DMS114 treated with DMSO at 0.1 percent for 48 hours (cell line): ENCODE results near the gene EPHX1.
"Not testable (repeated sequence)": the region's sequence is repeated elsewhere in the genome, so short reads cannot be mapped to it uniquely, and the experiment has no call there.

ENCODE experiments used
- DNase-seq: peaks from one replicate; lab custom pipeline; 2025; ENCODE audit not compliant: unreplicated experiment; lab: John Stamatoyannopoulos, UW

Gene EPHX1

GRCh38 chr1:225880222-225880588 lies 70.3 kb downstream of the EPHX1 start:
- no peak for DNase-seq

GRCh38 chr1:225880636-225881035 lies 70.7 kb downstream of the EPHX1 start:
- no peak for DNase-seq

- no peak for DNase-seq
Observed at GRCh38 chr1:225881081-225881958, 71.4 kb downstream of the EPHX1 start.

- peak; percentile 75 for DNase-seq
Observed at GRCh38 chr1:225881959-225882693, 72.2 kb downstream of the EPHX1 start, which contains the start of gene TMEM63A. TSS of gene TMEM63A (minus strand) at chr1:225882380. CDS start at chr1:225877580, 4,800 bp downstream.

DNA sequence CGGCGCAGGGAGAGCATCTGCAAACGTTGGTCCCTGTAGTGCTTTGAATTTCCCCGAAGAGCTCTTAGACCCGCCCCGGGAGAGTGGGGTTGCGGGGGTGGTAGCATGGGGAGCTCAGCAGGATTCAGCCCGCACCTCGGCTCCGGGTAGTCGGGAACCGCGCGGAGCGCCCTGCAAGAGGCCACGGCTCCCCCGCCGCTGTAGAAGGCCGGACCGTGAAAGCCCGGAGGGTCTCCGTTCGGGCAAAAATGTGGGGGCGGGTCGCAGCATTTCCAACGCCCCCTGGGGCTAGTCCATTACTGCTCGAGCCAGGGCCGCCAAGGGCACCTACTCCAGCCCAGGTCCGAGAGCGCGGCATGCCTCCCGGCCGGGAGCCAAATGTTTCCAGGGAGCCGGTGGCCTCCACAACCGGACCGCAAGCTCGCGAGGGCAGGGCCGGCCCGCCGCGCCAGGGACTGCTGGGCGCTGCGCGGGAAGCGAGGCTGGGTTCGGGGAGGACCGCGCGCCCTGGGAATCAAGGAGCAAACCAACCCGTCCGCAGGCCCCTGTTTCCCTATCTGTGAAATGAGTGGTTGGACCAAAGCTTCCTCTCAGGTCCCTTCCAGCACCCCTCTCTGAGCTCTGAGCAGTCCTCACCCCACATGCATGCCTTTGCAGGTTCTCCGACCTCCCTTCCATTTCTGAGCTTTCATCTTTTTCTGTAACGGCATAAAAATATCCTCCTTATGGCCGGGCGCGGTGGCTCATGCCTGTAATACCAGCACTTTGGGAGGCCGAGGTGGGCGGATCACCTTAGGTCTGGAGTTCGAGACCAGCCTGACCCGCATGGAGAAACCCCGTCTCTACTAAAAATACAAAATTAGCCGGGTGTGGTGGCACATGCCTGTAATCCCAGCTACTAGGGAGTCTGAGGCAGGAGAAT lies 73.0 kb downstream of the EPHX1 start:
- peak; percentile 14 for DNase-seq

- DNase-seq, result no peak
Observed at GRCh38 chr1:225883616-225884265, 73.8 kb downstream of the EPHX1 start.

- no peak for DNase-seq
Observed at GRCh38 chr1:225885336-225885735, 75.4 kb downstream of the EPHX1 start.

DNA sequence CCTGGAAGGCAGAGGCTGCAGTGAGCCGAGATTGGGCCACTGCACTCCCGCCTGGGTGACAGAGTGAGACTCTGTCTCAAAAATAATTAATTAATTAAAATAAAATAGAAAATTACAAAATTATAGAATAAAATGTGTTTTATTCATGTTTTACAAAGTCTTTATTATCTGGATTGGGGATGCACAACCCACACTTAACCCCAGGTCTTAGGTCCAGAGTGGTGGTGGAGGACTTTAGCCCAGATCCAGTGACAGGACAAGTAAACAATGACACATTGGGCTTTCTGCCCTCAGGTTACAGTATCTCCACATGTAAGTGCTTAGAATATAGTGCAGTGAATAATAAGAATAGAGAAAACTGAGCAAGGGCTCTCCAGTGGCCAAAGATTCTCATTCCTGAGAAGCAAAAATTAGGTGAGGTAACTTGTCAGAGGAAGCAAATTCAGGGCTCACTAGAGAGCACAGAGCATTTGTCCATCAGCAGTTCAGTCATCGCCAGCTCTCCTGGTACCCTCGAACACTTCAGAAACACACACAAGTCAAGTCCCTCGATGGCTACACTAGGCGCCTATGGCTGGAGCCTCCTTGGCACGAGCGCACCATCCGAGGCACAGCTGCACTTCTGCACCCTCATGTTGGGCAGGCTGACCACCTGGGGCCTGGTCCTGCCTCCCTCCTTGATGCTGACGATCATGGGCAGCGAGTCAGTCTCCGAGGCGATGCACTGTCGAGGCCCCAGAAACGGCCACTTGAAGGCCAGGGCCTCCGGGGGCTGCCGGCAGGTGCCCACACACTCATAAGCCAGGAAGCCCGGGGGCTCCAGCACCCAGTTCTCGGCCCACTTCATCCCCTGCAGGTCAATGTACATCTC lies 76.5 kb downstream of the EPHX1 start:
- DNase-seq, result no peak

GRCh38 chr1:225887030-225887314 lies 77.0 kb downstream of the EPHX1 start:
- no peak for DNase-seq

GRCh38 chr1:225887554-225888288 lies 77.8 kb downstream of the EPHX1 start:
- not testable (repeated sequence) for DNase-seq

- no peak for DNase-seq
Observed at GRCh38 chr1:225888289-225888897, 78.5 kb downstream of the EPHX1 start.

DNA sequence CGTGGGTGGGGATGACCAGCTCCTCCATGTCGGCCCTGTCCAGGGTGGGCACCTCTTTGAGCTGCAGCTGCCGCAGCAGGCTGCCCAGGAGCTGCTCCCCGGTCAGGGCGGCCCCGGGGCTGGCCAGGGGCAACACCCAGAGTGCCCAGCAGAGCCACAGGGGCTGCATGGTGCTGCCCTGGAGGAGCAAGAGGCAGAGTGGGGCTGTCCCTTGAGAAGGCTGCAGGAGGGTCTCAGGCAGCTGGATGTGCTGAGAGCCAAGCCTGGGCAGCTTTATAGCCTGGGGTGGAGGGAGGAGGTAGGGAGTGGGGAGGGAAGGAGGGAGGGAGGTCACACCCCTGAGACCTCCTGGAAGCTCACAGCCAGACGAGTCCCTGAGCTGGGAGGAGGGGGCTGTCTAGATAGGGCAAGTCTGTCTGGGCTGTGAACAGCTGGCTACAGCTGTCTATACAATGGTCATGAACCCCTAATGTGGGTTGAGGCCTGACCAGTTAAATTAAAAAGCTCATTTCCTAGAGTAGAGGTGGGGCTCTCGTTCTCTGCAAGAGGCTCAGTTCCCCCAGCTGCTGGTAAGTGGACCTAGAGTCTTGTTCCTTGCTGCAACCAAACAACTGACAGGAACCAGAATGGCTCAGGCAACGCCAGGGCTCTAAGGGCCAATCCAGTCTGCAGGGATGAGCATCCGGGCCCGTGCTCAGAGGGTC lies 79.1 kb downstream of the EPHX1 start, which contains the start of gene LEFTY1:
Gene LEFTY1, minus strand, starts transcription at position 249 of the 704 bp plus-strand sequence. Its CDS starts 80 bp downstream, at position 169.
- no peak for DNase-seq

- DNase-seq, result no peak
Observed at GRCh38 chr1:225889743-225890142, 79.8 kb downstream of the EPHX1 start.

DNA sequence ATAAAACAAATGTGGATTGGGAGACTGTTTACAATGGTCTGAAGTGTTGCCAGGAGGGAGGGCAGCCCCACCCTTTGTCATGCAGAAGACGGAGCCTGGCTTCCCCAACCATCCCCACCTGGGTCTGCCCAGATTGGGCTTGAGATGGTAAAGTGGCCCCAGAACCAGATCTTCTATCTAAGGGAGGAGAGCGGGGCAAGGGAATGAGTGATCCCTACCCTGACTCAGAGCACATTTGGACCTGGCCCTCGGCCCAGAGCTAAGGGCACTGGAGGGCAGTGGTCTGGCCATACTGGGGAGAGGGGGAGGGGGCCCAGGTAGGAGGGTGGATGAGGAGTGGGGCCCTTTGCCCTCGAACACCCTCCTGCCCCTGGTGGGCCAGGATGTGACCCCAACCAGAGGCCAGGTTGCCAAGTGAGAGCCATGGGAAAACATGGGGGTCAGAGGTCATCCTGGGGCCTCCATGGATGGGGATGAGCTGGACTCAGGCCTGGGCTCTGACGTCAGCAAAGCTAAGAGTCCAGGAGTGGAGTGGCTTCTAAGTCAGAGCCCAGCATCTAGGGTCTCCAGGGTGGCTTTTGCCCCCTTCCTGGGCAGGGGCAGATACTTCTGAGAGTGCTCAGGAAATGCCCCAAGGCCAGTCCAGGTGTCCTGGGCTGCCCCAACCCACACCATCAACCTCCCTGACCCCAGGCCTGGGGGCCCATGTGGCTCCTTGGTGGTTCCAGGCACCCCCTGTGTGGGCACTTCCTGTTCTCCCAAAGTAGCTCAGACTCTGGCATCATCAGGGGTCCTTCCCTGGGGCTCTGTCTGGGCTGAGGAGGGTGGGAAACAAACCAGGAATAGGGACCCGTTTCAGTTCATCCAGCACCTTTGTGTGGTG lies 80.7 kb downstream of the EPHX1 start:
- no peak for DNase-seq

DNA sequence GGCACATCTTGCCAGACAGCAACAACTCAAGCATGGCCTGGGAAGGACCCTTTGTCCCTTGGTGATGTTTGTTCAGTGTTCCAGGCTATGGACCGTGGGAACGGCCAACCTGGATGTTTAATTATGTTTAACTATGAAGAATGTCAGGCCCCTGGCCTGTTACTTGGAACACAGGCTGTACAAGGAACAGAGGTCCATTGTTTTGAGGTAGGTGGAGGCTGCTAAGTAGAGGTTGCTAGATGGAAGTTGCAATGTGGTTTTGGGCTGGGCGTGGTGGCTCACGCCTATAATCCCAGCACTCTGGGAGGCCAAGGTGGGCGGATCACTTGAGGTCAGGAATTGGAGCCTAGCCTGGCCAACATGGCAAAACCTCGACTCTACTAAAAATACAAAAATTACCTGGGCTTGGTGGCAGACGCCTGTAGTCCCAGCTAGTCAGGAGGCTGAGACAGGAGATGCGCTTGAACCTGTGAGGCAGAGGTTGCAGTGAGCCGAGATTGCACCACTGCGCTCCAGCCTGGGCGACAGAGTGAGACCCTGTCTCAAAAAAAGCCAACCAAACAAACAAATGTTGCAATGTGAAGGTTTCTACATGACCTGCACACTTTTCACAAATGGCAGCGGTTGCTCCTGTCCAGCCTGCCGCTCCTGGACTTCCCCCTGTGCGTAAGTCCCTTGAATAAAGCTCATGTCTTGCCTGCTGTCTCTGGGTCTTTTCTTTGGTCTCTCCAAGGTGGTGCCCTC lies 81.5 kb downstream of the EPHX1 start:
- no peak for DNase-seq

GRCh38 chr1:225892307-225892706 lies 82.4 kb downstream of the EPHX1 start:
- DNase-seq, result no peak
